Mesenchymal stem cell (in vitro differentiated cells and primary cell): ENCODE measurements around the gene MYO1D.

ENCODE experiments used
- DNase-seq: peaks from one replicate; pipeline ENCODE4 v3.0.0-alpha.2; 2013
- H2AFZ ChIP-seq: one replicate; pipeline ENCODE4 v1.6.1; 2013; ENCODE audit warnings: low read depth, mild to moderate bottlenecking, control low read depth, inconsistent platforms, low read length, moderate library complexity
- H2AK5ac ChIP-seq: 2 replicates; pipeline ENCODE4 v1.6.1; 2013; ENCODE audit warnings: low read length, moderate library complexity, mild to moderate bottlenecking, inconsistent platforms; ENCODE audit not compliant: severe bottlenecking
- H2BK120ac ChIP-seq: one replicate; pipeline ENCODE4 v1.6.1; 2013; ENCODE audit warnings: low read depth, mild to moderate bottlenecking, inconsistent platforms, low read length, moderate library complexity
- H2BK12ac ChIP-seq, 2 experiments: one replicate each; pipeline ENCODE4 v1.6.1; 2013; ENCODE audit warnings: inconsistent platforms in 2 of 2, low read length in 2 of 2, mild to moderate bottlenecking in 2 of 2, moderate library complexity in 2 of 2, control low read depth in 1 of 2
- H2BK15ac ChIP-seq: one replicate; pipeline ENCODE4 v1.6.1; 2013; ENCODE audit warnings: mild to moderate bottlenecking, low read depth, inconsistent platforms; ENCODE audit not compliant: poor library complexity, severe bottlenecking
- H2BK5ac ChIP-seq: 2 replicates; pipeline ENCODE4 v1.6.1; 2013; ENCODE audit warnings: low read depth, mild to moderate bottlenecking, low read length, control low read depth, inconsistent platforms; ENCODE audit not compliant: poor library complexity, severe bottlenecking
- H3K14ac ChIP-seq, 2 experiments: one replicate each; pipeline ENCODE4 v1.6.1; 2013; ENCODE audit warnings: inconsistent platforms in 2 of 2, low read length in 2 of 2, control low read depth in 1 of 2, mild to moderate bottlenecking in 1 of 2, moderate library complexity in 1 of 2
- H3K18ac ChIP-seq, 2 experiments: one replicate each; pipeline ENCODE4 v1.6.1; 2013; ENCODE audit warnings: inconsistent platforms in 2 of 2, low read length in 2 of 2, control low read depth in 1 of 2, low read depth in 1 of 2, mild to moderate bottlenecking in 1 of 2
- H3K23ac ChIP-seq, 2 experiments: one replicate each; pipeline ENCODE4 v1.6.1; 2013; ENCODE audit warnings: inconsistent platforms in 2 of 2, low read length in 2 of 2, mild to moderate bottlenecking in 2 of 2, moderate library complexity in 2 of 2, control low read depth in 1 of 2
- H3K27ac ChIP-seq: 2 replicates; pipeline ENCODE4 v1.5.1; 2013; ENCODE audit warnings: mild to moderate bottlenecking, moderate library complexity, low read length, control low read depth, inconsistent platforms; ENCODE audit not compliant: poor library complexity, severe bottlenecking
- H3K27me3 ChIP-seq, 2 experiments: 2 replicates each; pipeline versions ENCODE4 v1.6.1 to v1.7.0; 2013; ENCODE audit warnings: low read length in 2 of 2, mild to moderate bottlenecking in 2 of 2, moderate library complexity in 2 of 2, control low read depth in 1 of 2, inconsistent platforms in 1 of 2; ENCODE audit not compliant: control insufficient read depth in 1 of 2, insufficient read depth in 1 of 2
- H3K36me3 ChIP-seq, 2 experiments: 2 replicates each; pipeline versions ENCODE4 v1.6.1 to v1.7.0; 2013; ENCODE audit warnings: low read length in 2 of 2, control low read depth in 1 of 2, inconsistent platforms in 1 of 2, low read depth in 1 of 2, mild to moderate bottlenecking in 1 of 2; ENCODE audit not compliant: insufficient read depth in 2 of 2, control insufficient read depth in 1 of 2
- H3K4ac ChIP-seq, 2 experiments: one replicate each; pipeline ENCODE4 v1.6.1; 2013; ENCODE audit warnings: inconsistent platforms in 2 of 2, low read length in 2 of 2, mild to moderate bottlenecking in 2 of 2, moderate library complexity in 2 of 2, control low read depth in 1 of 2, low read depth in 1 of 2
- H3K4me1 ChIP-seq: 2 replicates; pipeline ENCODE4 v1.6.1; 2013; ENCODE audit warnings: low read depth, low read length, control low read depth; ENCODE audit not compliant: control insufficient read depth, insufficient read depth
- H3K4me2 ChIP-seq: 2 replicates; pipeline ENCODE4 v1.6.1; 2013; ENCODE audit warnings: low read length, mild to moderate bottlenecking, inconsistent platforms; ENCODE audit not compliant: poor library complexity, severe bottlenecking
- H3K4me3 ChIP-seq, 2 experiments: 2 replicates each; pipeline versions ENCODE4 v1.5.1 to v1.7.0; 2013; ENCODE audit warnings: low read length in 2 of 2, mild to moderate bottlenecking in 2 of 2, control low read depth in 1 of 2, low read depth in 1 of 2; ENCODE audit not compliant: insufficient read depth in 1 of 2
- H3K79me1 ChIP-seq: replicated peaks from 2 replicates; pipeline ENCODE4 v1.6.1; 2013; ENCODE audit warnings: mild to moderate bottlenecking, control low read depth, low read length, inconsistent platforms; ENCODE audit not compliant: poor library complexity, severe bottlenecking
- H3K9ac ChIP-seq: 2 replicates; pipeline ENCODE4 v1.7.0; 2013; ENCODE audit warnings: mild to moderate bottlenecking, low read length, moderate library complexity
- H3K9me3 ChIP-seq: 2 replicates; pipeline ENCODE4 v1.7.0; 2013; ENCODE audit warnings: mild to moderate bottlenecking, low read length; ENCODE audit not compliant: control insufficient read depth
- H4K8ac ChIP-seq: one replicate; pipeline ENCODE4 v1.6.1; 2013; ENCODE audit warnings: inconsistent platforms, mild to moderate bottlenecking, low read length, moderate library complexity
- H4K91ac ChIP-seq: one replicate; pipeline ENCODE4 v1.6.1; 2013; ENCODE audit warnings: mild to moderate bottlenecking, low read length, inconsistent platforms
- WGBS: methylation state at CpG from one replicate; pipeline ENCODE4 v1.1.7; 2013; ENCODE audit warnings: mixed read lengths; 5-methylcytosine and 5-hydroxymethylcytosine counted together

MYO1D gene

DNA sequence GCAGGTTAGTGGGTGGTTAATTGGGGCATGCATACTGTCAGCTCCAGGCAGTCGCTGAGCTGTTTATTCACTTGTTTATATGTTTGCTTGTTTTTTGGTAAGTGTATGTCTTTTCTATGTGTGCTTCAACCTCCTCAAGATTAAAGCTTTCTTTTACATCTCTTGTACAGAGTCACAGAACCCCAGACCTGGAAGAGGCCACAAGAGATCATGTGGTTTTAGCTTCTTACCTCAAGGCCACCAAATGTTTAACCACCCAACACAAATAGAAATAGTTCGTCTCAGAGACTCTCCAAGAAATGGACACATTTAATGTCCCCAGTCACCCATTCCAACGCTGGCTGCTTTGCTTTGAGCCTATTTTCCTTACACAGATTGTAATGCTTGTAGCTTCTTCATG lies 39.2 kb upstream of the MYO1D start:
- no peak overlapping the region for H2AK5ac ChIP-seq
- H2BK15ac ChIP-seq, result no peak overlapping the region
- H4K91ac ChIP-seq, result no peak overlapping the region
- no peak overlapping the region for H2BK120ac ChIP-seq
- peaks cover 7 to 9% of the 10 kb centered on the region in 2 experiments for H3K27me3 ChIP-seq
- no peaks in the 10 kb centered on the region for H3K9me3 ChIP-seq
- H3K4me1 ChIP-seq, result no peaks in the 10 kb centered on the region
- H2BK5ac ChIP-seq, result no peak overlapping the region
- no peak overlapping the region for H3K23ac ChIP-seq
- no peak for DNase-seq
- H3K14ac ChIP-seq, result no peak overlapping the region
- H3K9ac ChIP-seq, result no peak overlapping the region
- H3K4me2 ChIP-seq, result no peak overlapping the region
- H2BK12ac ChIP-seq, result no peak overlapping the region
- 93% methylated on average over 2 of the region's 3 CpGs for WGBS
- H3K36me3 ChIP-seq, result no peaks in the 10 kb centered on the region
- H3K4me3 ChIP-seq, result no peak overlapping the region
- no peak overlapping the region for H2AFZ ChIP-seq
- H3K27ac ChIP-seq, result no peak overlapping the region
- H3K18ac ChIP-seq, result no peak overlapping the region
- H3K4ac ChIP-seq, result no peak overlapping the region
- no peak overlapping the region for H4K8ac ChIP-seq
- no peaks in the 10 kb centered on the region for H3K79me1 ChIP-seq

DNA sequence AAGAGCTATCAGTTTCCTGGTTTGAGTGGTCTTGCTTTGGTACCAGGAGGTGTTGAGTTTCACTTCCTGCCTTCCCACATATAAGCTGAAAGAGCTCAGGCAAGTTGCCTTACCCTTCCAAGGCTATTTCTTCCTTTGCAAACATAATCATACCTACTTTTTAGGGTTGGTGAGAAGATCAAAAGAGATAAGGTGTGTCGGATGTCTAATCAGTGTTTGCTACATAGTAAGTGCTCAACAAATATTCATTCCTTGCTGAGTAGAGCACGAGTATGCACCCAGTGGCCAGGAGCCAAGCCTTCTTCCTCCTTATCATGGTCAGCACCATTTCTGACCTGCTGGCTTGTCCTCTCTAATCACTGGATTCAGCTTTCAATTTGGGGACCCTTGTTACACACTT lies 38.3 kb upstream of the MYO1D start:
- no peak overlapping the region for H2BK120ac ChIP-seq
- no peaks in the 10 kb centered on the region for H3K36me3 ChIP-seq
- DNase-seq, result no peak
- H2BK12ac ChIP-seq, result no peak overlapping the region
- no peak overlapping the region for H3K14ac ChIP-seq
- no peak overlapping the region for H2AK5ac ChIP-seq
- no peaks in the 10 kb centered on the region for H3K79me1 ChIP-seq
- H4K91ac ChIP-seq, result no peak overlapping the region
- H3K9me3 ChIP-seq, result no peaks in the 10 kb centered on the region
- H3K4me1 ChIP-seq, result no peaks in the 10 kb centered on the region
- no peak overlapping the region for H3K27ac ChIP-seq
- no peak overlapping the region for H3K4ac ChIP-seq
- H2BK15ac ChIP-seq, result no peak overlapping the region
- WGBS, result 80% methylated on average over 2 of the region's 2 CpGs
- no peak overlapping the region for H3K4me2 ChIP-seq
- H3K4me3 ChIP-seq, result no peak overlapping the region
- H2BK5ac ChIP-seq, result no peak overlapping the region
- H3K27me3 ChIP-seq, result peaks cover 7 to 9% of the 10 kb centered on the region in 2 experiments
- no peak overlapping the region for H3K23ac ChIP-seq
- H4K8ac ChIP-seq, result no peak overlapping the region
- no peak overlapping the region for H2AFZ ChIP-seq
- H3K9ac ChIP-seq, result no peak overlapping the region
- no peak overlapping the region for H3K18ac ChIP-seq

DNA sequence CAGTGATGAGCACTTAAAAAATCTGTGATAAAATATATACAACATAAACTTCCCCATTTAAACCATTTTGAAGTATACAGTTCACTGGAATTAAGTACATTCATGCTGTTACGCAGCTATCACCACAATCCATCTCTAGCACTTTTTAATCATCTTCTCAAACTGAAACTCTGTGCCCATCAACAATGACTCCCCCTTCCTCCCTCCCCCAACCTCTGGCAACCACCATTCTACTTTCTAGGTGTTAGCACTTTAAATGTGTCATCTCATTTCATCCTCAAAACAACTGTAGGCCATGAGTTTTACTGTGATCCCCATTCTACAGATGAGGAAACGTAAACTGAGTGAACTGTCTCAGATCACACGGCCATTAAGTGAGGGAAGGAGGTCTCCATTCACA lies 37.3 kb upstream of the MYO1D start:
- Histone ChIP-seq H3K27ac (no peak overlapping the region), H2BK5ac (no peak overlapping the region), H3K27me3 (peaks cover 7 to 9% of the 10 kb centered on the region in 2 experiments), H3K4me2 (no peak overlapping the region), H3K18ac (no peak overlapping the region), H2BK120ac (no peak overlapping the region), H3K4ac (no peak overlapping the region), H2BK15ac (no peak overlapping the region), H2AFZ (no peak overlapping the region), H2BK12ac (no peak overlapping the region), H3K9ac (no peak overlapping the region), H3K4me1 (peaks cover 1% of the 10 kb centered on the region), H3K9me3 (no peaks in the 10 kb centered on the region), H4K8ac (no peak overlapping the region), H4K91ac (no peak overlapping the region), H3K79me1 (no peaks in the 10 kb centered on the region), H3K23ac (no peak overlapping the region), H3K4me3 (no peak overlapping the region), H3K36me3 (no peaks in the 10 kb centered on the region), H2AK5ac (no peak overlapping the region), H3K14ac (no peak overlapping the region)
- no peak for DNase-seq
- 87% methylated on average over 3 of the region's 3 CpGs for WGBS

GRCh38 chr17:32913593-32913992 lies 36.7 kb upstream of the MYO1D start:
- Histone ChIP-seq H4K8ac (no peak overlapping the region), H3K36me3 (no peaks in the 10 kb centered on the region), H2AFZ (no peak overlapping the region), H2BK5ac (no peak overlapping the region), H3K4me3 (no peak overlapping the region), H3K4me2 (no peak overlapping the region), H4K91ac (no peak overlapping the region), H3K23ac (no peak overlapping the region), H3K4me1 (peaks cover 1% of the 10 kb centered on the region), H3K9me3 (no peaks in the 10 kb centered on the region), H3K27me3 (peaks cover 7 to 9% of the 10 kb centered on the region in 2 experiments), H2BK12ac (no peak overlapping the region), H2BK15ac (no peak overlapping the region), H2AK5ac (no peak overlapping the region), H3K27ac (no peak overlapping the region), H2BK120ac (no peak overlapping the region), H3K18ac (no peak overlapping the region), H3K79me1 (no peaks in the 10 kb centered on the region), H3K4ac (no peak overlapping the region), H3K9ac (no peak overlapping the region), H3K14ac (no peak overlapping the region)
- DNase-seq, result no peak
- 98% methylated on average over 5 of the region's 7 CpGs for WGBS
